HG02798 (cell line): ENCODE data around the gene STIM2.
"Not testable (repeated sequence)": the region's sequence is repeated elsewhere in the genome, so short reads cannot be mapped to it uniquely, and the experiment has no call there.

ENCODE experiments used
- ATAC-seq: cut with Tn5 transposase; IDR thresholded peaks from one replicate; pipeline ENCODE4 v1.9.1; 2021; ENCODE audit warnings: mild to moderate bottlenecking; ENCODE audit not compliant: unreplicated experiment, poor library complexity

Gene STIM2

DNA sequence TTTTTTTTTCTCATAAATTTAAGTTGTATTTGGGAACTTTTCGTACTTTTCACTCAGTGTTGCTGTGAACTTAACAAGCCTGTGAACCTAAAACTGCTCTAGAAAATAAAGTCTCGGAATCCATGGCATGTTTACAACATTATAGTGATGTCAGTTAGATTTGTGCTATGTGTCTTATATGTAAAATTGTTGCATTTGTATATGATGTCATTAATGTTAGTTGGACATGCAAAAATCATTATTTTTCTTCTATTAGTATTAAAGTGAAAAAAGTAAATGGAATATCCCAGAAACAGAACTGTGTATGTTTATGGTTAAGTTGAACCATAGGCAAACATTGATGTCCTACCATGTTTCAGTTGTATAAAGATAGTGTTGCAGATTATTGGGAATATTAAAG lies 85.2 kb downstream of the STIM2 start:
- ATAC-seq = no peak

DNA sequence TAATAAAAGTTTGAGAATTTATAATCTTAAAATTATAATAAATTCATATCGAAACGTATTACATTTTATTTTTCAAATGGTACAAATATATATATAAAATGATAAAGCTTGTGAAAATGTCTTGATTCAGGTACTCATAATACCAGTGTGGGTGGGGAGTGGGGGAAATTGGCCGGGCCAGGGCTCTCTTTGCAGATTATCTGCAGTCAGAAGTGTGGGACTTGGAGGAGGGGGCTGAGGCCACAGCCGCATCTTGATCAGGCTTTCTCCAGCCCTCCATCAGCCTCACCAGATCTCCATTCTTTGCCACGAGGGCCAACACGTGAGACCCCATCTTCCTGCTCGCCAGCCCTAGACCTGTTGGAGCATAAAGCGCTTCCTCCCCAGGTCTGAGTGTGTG lies 86.7 kb downstream of the STIM2 start:
- ATAC-seq = no peak

DNA sequence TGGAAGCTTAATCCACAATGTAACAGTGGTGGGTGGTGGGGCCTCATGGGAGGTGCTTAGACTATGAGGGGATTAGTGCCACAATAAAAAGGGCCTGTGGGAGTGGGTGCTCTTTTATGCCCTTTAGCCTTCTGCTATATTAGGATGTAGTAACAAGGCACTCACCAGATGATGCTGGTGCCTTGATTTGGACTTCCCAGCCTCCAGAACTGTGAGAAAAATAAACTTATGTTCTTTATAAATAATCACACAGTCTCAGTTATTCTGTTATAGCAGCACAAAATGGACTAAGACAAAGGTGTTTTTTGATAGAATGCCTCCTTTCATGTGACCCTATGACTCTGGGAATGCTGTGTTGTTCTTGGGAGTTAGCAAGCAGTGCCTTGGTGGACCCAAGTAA lies 89.8 kb downstream of the STIM2 start:
- ATAC-seq = no peak

DNA sequence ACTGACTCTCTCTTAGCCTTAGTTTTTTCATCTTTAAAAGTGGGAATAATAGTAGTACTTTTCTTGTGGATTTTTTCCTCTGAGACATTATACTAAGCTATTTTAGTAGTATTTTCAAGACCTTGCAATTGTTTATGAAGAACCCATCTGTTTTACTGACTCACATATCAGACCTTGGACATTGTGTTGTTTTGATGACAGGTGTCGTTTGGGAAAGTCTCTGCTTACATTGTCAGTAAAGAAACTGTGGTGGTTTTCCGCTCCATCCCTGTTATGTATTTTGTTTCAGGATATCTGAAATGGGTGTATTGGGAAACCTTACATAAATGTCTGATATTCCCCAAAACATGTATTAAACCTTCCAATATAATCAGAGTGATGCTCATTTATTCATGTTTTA lies 92.2 kb downstream of the STIM2 start:
- ATAC-seq = no peak

DNA sequence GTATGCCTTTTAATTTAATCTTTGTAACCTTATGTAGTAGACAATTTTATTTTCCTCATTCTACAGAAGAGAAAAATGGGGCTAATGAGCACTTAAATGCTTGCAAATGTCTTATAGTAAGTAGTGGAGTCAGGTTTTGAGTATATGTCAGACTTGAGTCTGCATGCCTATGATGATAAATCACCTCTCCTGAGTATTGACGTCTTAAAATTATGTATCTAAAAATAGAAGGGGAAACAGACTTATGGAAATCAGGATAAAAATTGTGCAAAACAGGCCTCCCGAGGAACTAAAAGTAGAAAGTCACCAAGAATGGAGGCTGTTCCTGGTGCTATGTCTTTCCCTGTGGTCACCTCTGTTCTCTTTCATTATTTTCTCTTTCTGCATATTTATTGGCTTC lies 92.7 kb downstream of the STIM2 start:
- no peak for ATAC-seq

DNA sequence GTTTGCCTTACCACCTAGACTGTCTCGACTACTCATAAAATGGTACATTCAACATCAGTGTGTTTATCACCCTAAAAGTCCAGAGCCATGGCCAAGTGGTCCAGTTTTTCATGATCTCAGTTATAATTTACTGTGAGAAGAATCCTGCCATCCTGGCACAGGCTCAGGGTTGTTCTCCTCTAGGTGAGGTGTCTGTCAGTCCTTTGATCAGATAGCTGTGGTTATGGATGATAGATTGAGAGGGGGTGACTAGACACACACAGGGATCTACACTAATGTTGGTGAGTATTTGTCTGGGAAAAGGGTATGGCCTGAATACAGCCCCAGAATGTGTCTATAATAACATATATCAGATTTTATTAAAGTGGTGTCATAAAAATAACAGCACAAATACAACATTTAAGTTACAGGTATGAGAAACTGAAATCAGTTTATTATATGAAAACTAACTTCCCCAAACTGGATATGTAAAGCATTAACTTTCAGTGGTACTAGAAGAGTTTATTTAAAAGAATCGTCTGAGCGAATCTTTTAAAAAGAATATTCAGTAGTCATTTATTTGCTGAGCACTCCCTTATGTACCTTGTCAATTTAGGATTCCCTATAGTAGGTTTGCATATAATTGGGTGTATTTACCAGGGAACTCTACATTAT lies 93.3 kb downstream of the STIM2 start:
- no peak for ATAC-seq

DNA sequence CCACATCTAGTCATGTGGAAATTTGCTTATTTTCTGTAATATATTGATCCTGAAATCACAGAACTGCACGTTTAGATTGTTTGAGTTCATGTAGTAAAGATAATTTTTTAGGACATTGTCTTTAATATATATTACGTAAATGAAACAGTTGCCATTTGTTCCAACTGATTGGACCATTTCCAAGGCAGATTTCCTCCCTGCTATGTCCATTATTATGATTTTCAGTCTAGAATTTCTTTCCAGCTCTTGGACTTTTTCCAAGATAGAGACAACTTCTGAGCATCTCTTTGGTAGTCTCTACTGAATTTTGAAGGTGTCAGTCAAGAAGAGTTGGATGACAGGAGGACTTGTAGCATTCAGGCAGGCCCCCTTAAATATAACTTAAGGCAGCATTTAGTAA lies 94.6 kb downstream of the STIM2 start:
- no peak for ATAC-seq

DNA sequence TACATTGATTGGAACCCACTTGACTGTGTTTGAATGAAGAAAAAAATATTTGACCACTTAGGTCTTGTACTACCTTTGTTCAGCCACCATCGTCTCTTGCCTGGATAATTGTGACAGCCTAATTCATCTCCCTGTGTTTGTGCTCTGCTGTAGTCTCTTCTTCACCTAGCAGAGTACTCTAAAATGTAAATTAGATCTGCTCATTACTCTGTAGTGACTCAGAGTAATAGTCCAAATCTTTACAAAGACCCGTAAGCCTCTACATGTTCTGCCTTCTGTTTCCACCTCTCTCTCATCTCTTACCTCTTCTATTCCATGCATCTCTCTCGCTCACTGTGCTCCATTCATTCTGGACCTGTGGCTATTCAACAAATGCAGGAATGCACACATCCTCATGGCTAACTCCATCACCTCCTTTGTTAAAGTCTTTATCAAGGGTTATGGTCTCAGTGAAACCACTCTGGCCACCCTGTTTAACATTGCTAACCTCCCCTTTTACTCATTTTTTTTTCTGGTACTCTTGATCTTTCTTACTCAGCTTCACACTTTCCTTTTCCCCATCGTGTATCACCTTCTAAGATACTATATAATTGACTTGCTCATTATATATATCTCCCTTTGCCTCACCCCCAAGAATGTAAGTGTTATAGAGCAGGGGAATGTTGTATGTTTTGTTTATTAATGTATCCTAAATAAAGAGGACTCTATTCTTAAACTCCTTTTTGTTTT lies 98.4 kb downstream of the STIM2 start:
- ATAC-seq = no peak

DNA sequence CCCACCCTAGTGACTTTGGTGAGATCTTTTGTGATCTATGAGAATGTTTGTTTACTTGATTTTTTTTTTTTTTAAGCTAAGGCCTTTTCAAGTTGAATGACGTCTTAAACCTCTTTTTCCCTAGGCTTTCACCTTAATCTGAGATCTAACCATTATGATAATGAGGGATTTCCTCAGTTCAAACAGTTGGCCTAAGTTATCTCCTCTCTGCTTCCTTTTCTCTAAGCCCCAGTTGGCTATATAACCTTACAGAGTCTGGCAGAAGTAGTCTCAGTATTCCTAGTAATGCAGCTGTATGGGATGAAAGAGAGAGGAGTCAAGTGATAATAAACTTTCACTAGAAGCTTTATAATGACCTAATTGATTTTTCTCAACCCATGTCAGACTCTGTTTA lies 99.0 kb downstream of the STIM2 start:
- ATAC-seq = no peak

DNA sequence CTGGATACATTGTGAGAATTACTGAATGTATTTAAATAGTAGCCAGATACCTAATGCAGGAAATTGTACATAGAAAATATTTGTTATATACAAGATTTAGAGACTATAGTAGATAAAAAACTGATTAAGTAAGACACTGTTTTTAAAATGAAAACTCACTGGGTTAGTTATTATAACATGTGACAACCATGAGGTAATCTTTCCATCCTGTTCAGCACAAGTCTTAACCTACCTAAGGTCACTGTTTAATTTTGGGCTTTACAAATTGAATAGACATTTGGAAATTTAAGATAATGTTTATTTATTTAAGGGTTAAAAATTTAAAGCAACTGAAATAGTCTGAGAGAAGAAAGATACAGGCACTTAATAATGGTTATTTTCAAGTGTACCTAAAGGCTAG lies 102.1 kb downstream of the STIM2 start:
- no peak for ATAC-seq

DNA sequence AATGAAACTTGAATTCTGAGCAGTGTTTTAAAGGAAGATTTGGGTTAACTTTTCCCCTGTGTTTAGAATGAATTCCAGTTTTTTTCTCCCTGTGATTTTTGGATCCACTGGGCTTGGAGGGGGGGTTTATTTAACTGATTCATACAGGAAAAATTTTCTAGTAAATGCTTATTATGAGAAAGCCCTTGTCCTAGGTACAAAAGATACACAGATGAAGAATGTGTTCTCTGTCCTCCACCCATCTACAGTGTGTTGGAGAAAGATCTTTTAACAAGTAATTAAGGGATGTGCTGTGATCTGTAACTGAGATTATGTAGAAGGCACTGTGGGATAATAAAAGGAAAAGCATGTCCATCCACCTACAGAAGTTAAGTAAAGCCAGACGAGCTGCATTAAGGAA lies 103.9 kb downstream of the STIM2 start:
- no peak for ATAC-seq

DNA sequence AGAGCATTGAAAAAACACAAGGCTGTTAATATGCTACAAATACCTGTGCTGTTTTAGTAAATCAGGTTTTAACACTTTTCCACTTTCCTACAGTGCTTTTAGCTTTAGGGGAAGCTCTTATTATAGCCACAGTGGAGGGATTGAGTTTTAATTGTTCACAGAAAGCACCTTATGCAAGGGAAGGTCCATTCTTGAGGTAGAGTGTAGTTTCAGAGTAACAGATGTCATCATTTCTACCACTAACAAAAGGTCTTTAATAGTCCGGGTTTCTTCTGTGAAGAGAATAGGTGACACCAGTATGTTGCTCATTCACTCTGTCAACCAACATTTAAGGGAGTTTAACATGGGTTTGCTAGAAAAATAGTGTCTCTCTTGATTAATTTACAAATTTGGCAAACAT lies 104.4 kb downstream of the STIM2 start:
- ATAC-seq = peak; percentile 38

DNA sequence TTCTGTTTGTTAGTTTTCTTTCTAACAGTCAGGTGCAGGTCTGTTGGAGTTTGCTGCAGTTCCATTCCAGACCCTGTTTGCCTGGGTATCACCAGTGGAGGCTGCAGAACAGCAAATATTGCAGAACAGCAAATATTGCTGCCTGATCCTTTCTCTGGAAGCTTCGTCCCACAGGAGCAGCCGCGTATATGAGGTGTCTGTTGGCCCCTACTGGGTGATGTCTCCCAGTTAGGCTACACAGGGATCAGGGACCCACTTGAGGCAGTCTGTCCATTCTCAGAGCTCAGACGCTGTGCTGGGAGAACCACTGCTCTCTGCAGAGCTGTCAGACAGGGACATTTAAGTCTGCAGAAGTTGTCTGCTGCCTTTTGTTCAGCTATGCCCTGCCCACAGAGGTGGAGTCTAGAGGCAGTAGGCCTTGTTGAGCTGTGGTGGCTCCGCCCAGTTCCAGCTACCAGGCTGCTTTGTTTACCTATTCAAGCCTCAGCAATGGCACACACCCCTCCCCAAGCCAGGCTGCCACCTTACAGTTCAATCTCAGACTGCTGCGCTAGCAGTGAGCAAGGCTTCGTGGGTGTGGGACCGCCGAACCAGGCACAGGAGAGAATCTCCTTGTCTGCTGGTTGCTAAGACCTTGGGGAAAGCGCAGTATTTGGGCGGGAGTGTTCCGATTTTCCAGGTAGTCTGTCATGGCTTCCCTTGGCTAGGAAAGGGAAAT lies 115.0 kb downstream of the STIM2 start:
- not testable (repeated sequence) for ATAC-seq

DNA sequence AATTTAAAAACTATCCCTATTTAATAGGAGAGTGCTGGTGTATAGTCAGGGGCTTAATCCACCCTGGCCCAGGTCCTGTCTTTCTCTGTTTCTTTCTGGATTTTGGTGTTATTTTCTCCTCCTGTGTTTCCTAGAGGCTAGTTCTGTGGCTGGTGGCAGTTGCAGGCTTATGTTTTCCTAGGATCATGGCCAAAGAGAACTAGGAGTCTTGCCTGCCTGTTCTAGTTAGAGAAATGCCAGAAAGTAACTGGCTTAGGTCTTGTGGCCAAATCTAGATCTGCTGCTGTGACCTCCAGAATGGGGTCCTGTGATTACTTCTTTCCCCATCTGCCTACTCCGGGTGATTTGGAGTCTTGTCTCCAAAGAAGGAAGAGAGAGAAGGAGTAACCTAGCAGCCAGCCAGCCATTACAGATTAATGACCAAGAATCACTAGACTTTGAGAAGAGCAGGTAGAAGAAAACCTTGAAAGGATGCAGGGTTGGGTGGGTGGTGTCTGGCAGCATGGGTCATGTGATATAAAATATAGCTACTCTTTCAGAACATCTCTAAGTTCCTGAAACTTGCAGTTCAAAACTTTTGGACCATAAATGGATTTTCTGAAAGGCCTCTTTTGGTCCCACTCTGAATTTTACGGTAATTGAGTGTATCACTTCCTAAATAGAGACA lies 117.9 kb downstream of the STIM2 start:
- no peak for ATAC-seq

DNA sequence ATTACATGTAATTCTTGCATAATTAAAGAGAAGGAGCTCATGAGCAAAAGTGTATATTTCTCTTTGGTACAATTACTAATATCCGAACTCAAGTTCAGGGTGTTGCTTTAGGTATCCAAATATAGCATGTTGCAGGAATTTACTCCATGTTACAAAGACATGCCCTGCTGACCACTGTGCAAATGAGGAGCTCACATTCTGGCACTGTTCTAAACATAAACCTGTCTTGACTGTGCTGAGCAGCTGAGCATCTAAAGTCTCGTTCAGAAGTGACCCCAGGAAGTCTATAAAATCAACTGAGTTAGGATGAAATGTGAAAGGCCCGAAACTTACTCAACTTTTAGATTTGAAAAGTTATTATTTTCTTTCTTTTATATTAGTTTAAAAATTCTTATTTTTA lies 124.3 kb downstream of the STIM2 start:
- no peak for ATAC-seq

DNA sequence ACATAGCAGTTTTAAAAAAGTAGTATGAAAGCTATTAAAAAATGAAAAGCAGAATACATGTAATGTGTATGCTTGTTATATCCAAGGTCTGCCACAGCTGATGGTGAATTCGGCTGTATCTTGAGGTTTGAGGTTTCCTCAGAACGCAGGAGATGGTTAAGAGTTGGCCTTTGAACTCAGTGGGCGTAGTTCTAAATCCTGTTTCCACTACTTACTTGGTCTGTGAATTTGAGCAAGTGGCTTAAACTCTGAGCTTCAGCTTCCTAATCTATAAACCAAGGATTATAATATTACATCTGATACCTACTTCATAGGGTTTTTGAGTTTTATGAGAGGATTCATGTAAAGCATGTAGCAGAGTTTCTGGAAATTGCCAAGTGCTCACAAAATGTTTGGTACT lies 125.2 kb downstream of the STIM2 start:
- ATAC-seq = peak; percentile 93

DNA sequence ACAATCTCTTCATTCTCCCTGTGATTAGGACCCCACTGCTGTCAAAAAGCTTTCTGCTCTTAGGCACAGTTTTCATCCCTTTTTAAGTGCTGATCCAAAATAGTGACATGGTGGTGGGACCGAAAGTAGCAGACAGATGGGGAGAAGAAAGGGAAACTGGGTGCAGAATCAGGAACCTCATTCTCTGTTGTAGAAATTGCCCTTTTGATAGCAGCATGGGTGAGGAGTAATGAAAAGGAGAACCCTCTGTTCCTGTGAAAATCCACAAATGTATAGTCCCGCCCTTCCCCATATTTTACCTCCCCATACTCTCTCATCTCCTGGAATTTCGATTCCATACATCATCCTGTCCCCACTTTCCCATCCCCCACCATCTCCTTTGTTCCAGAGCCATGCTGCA lies 126.5 kb downstream of the STIM2 start:
- no peak for ATAC-seq

DNA sequence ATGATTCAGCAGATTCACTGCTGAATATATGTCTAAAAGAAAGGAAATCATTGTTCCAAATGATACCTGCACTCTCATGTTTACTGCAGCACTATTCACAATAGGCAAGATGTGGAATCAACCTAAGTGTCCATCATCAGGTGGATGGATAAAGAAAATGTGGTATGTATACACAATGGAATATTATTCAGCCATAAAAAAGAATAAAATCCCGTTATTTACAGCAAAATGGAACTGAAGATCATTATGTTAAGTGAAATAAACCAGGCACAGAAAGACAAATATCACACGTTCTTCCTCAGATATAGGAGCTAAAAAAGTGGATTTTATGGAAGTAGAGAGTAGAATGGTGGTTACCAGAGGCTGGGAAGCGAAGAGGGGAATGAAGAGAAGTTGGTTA lies 130.4 kb downstream of the STIM2 start:
- ATAC-seq = no peak

DNA sequence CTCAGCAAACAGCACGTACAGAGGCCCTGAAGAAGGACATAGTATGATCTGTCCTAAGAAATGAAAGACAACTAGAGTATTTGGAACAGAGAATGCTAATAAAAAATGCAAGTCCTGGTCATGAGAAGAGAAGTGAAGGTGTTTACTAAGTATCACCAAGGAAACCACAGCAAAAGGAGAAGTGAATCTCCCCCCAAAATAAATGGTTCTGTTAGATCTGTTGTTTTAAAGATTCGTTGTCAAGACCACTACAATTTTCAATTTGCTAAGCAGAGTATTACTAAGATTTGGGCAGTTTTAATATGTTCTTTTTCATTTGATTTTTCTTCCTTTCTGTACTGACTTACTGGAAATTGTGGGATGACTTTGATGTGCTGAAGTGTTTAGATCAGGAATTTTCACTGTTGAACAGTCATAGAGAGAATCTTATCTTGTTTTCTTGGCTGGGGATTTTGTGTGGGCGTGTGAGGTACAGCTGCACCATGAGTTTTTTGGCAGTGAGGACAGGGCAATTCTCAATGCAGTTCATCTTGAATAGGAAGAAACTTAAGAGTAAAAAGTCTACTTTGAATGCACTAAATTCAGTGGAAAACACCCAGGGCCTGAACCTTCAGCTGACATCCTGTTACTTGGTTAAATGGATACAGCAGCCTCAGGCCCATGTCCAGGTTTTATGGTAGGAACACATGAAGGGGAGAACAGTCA lies 132.2 kb downstream of the STIM2 start:
- peak; percentile 96 for ATAC-seq

DNA sequence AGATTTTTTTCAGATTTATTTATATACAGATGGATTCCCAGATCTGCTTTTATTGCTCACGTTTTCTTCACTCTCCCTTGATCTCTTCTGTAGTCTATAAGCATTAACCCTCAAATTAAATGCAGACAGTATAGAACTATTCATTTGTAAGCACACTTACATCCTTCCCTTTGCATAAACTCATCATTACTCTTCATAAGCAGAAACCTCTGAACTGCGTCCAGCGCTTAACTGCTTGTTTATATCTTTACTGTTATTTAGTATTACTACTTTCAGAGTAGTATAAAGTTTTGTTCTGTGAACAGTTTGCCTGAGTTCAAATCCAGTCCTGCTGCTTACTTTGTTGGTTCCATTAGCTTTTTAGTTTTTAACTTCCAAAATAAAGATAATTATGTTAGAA lies 132.9 kb downstream of the STIM2 start:
- ATAC-seq = no peak

DNA sequence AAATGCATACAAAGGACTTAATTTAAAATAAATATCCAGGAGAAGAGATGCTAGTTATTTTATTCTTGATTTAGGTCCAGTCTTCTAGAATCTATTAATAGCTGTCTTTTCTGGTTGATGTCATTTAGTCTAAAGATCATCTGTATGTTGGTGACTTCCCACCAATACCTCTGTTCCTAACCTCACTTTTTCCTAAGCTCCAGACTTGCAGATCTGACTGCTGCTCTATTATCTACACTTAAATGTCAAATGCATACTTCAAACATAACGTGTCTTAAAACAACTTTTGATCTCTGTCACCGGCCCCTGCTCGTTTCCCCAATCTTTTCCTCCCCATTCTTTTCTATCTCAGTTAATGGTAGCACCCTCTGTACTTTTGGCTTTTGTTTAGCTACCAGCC lies 133.3 kb downstream of the STIM2 start:
- no peak for ATAC-seq
